HCT116 (cell line): ENCODE results near the gene AMOTL1. TPM values are rescaled to one million over a fixed set of nuclear protein-coding genes. Genes with fewer than 3 reads are reported as not detected.

Experiments used
- ATAC-seq: fragments of 200-7000 bp; cut with Tn5 transposase; 2 replicates; pipeline ENCODE4 v1.9.1; 2020; ENCODE audit warnings: mild to moderate bottlenecking, moderate library complexity
- BruUV-seq: library from RNA; stranded (reverse); fragments of 400-500 nt; replicated peaks from 2 replicates; lab custom pipeline; 2021; lab: Mats Ljungman, UMichigan
- CTCF ChIA-PET: fragments of 300-600 bp; sonication (Branson Sonifier 250); formaldehyde crosslinking; loops from one replicate; lab custom pipeline; 2021; ENCODE audit warnings: antibody characterized with exemption; lab: Charles Lee
- POLR2A ChIA-PET: fragments of 300-600, 350-600 bp; sonication (Branson Sonifier 250); formaldehyde crosslinking; loops from one replicate; lab custom pipeline; 2021; ENCODE audit warnings: antibody characterized with exemption; lab: Charles Lee
- RAD21 ChIA-PET, 2 experiments: fragments of 300-600 bp; sonication (Branson Sonifier 250); formaldehyde crosslinking; loops; one replicate each; lab custom pipeline; 2023; ENCODE audit warnings: low total read pairs in 2 of 2; ENCODE audit not compliant: uncharacterized antibody in 2 of 2, unreplicated experiment in 2 of 2, low non-redundant PET in 1 of 2; lab: Charles Lee
- DNase-seq: peaks from one replicate; pipeline ENCODE4 v3.0.0-alpha.2; 2010; ENCODE audit warnings: low read depth, low spot score
- H2AFZ ChIP-seq: fragments of 200-600 bp; shearing (Covaris generic), sonication (generic); 2 replicates; pipeline ENCODE4 v1.6.1; 2017; ENCODE audit warnings: low read depth, mixed run types, mixed read lengths, antibody characterized with exemption, low read length; ENCODE audit not compliant: poor library complexity, severe bottlenecking
- H3K27ac ChIP-seq: 2 replicates; pipeline ENCODE4 v1.5.1; 2012; ENCODE audit warnings: low read depth, low read length
- H3K27me3 ChIP-seq: fragments of 200-600 bp; sonication (generic); 2 replicates; pipeline ENCODE4 v1.6.1; 2016; ENCODE audit warnings: mixed run types, low read length, mixed read lengths; ENCODE audit not compliant: insufficient read depth
- H3K36me3 ChIP-seq, 2 experiments: fragments of 200-500 bp in 1 of 2; fragments of 200-600 bp in 1 of 2; sonication (Bioruptor generic) in 1 of 2; sonication (generic) in 1 of 2; 2 replicates each; pipeline versions ENCODE4 v1.5.1 to v1.6.1; 2014 to 2016; ENCODE audit warnings: low read length in 2 of 2, inconsistent platforms in 1 of 2, mixed read lengths in 1 of 2, mixed run types in 1 of 2; ENCODE audit not compliant: insufficient read depth in 2 of 2, control insufficient read depth in 1 of 2
- H3K4me1 ChIP-seq, 2 experiments: fragments of 200-600 bp in 1 of 2; sonication (generic) in 1 of 2; 2 replicates each; pipeline versions ENCODE4 v1.5.1 to v1.6.1; 2012 to 2017; ENCODE audit warnings: low read length in 2 of 2, inconsistent platforms in 1 of 2, mild to moderate bottlenecking in 1 of 2, mixed read lengths in 1 of 2, mixed run types in 1 of 2, moderate library complexity in 1 of 2; ENCODE audit not compliant: insufficient read depth in 2 of 2, control insufficient read depth in 1 of 2
- H3K4me2 ChIP-seq: fragments of 200-600 bp; sonication (generic); 2 replicates; pipeline ENCODE4 v1.6.1; 2017; ENCODE audit warnings: mixed run types, low read length, mixed read lengths
- H3K4me3 ChIP-seq, 2 experiments: fragments of 200-600 bp in 1 of 2; sonication (generic) in 1 of 2; replicated peaks in 1 of 2; 2 replicates each; pipeline ENCODE4 v1.5.1; 2011 to 2016; ENCODE audit warnings: low read length in 2 of 2, control low read depth in 1 of 2, low read depth in 1 of 2, mild to moderate bottlenecking in 1 of 2, mixed read lengths in 1 of 2, mixed run types in 1 of 2
- H3K79me2 ChIP-seq: fragments of 200-600 bp; sonication (generic); 2 replicates; pipeline ENCODE4 v1.6.1; 2017; ENCODE audit warnings: mild to moderate bottlenecking, mixed run types, low read length, moderate library complexity, mixed read lengths; ENCODE audit not compliant: insufficient read depth
- H3K9ac ChIP-seq: fragments of 200-600 bp; sonication (generic); 2 replicates; pipeline ENCODE4 v1.6.1; 2016; ENCODE audit warnings: low read length, mixed read lengths
- H3K9me2 ChIP-seq: fragments of 200-600 bp; sonication (generic), shearing (Covaris generic); 2 replicates; pipeline ENCODE4 v1.6.1; 2017; ENCODE audit warnings: mixed run types, mild to moderate bottlenecking, moderate library complexity; ENCODE audit not compliant: insufficient read depth
- H3K9me3 ChIP-seq, 2 experiments: fragments of 200-500 bp in 1 of 2; fragments of 200-600 bp in 1 of 2; sonication (Bioruptor generic) in 1 of 2; sonication (generic) in 1 of 2; 2 replicates each; pipeline ENCODE4 v1.6.1; 2014 to 2017; ENCODE audit warnings: low read length in 2 of 2, mixed read lengths in 2 of 2, inconsistent platforms in 1 of 2, low read depth in 1 of 2, mild to moderate bottlenecking in 1 of 2, mixed run types in 1 of 2, moderate library complexity in 1 of 2; ENCODE audit not compliant: control insufficient read depth in 1 of 2, insufficient read depth in 1 of 2
- H4K20me1 ChIP-seq: fragments of 200-600 bp; sonication (generic), shearing (Covaris generic); 2 replicates; pipeline ENCODE4 v1.6.1; 2017; ENCODE audit warnings: mixed run types, mild to moderate bottlenecking, moderate library complexity; ENCODE audit not compliant: insufficient read depth
- CBX3 ChIP-seq: IDR thresholded peaks from 2 replicates; pipeline ENCODE4 v1.6.1; 2012; ENCODE audit warnings: low read depth
- EGR1 ChIP-seq: IDR thresholded peaks from 2 replicates; pipeline ENCODE4 v1.6.1; 2012; ENCODE audit warnings: low read depth
- ELF1 ChIP-seq: IDR thresholded peaks from 2 replicates; pipeline ENCODE4 v1.6.1; 2012; ENCODE audit warnings: low read depth, borderline replicate concordance
- EZH2phosphoT487 ChIP-seq: fragments of 200-600 bp; IDR thresholded peaks from 2 replicates; pipeline ENCODE4 v1.6.1; 2018; ENCODE audit warnings: antibody characterized with exemption, borderline replicate concordance
- JUND ChIP-seq: IDR thresholded peaks from 2 replicates; pipeline ENCODE4 v1.6.1; 2012
- MAX ChIP-seq: IDR thresholded peaks from 2 replicates; pipeline ENCODE4 v1.6.1; 2012
- POLR2A ChIP-seq: IDR thresholded peaks from 2 replicates; pipeline ENCODE4 v1.7.0; 2011; ENCODE audit warnings: borderline replicate concordance; ENCODE audit not compliant: insufficient read depth, insufficient read length; ENCODE audit errors: extremely low read depth
- REST ChIP-seq: IDR thresholded peaks from 2 replicates; pipeline ENCODE4 v1.6.1; 2012; ENCODE audit warnings: low read depth
- SP1 ChIP-seq: IDR thresholded peaks from 2 replicates; pipeline ENCODE4 v1.6.1; 2012; ENCODE audit warnings: low read depth
- SRF ChIP-seq: IDR thresholded peaks from 2 replicates; pipeline ENCODE4 v1.6.1; 2012; ENCODE audit warnings: low read depth
- TCF7L2 ChIP-seq: IDR thresholded peaks from 2 replicates; pipeline ENCODE4 v1.7.0; 2011; ENCODE audit warnings: borderline replicate concordance, inconsistent platforms; ENCODE audit not compliant: insufficient read depth, insufficient read length; ENCODE audit errors: extremely low read depth
- YY1 ChIP-seq: IDR thresholded peaks from 2 replicates; pipeline ENCODE4 v1.6.1; 2011; ENCODE audit warnings: low read length, low read depth, moderate library complexity, mild to moderate bottlenecking; ENCODE audit not compliant: insufficient replicate concordance; ENCODE audit errors: extremely low read depth
- ZBTB33 ChIP-seq: IDR thresholded peaks from 2 replicates; pipeline ENCODE4 v1.6.1; 2011; ENCODE audit warnings: mild to moderate bottlenecking, low read length, moderate library complexity; ENCODE audit not compliant: insufficient replicate concordance; ENCODE audit errors: extremely low read depth
- intact Hi-C: fragments of 100-400 bp; cut with micrococcal nuclease; formaldehyde crosslinking; loops from 2 replicates; pipeline ENCODE4 v1.10.0; 2022
- total RNA-seq: library from RNA; stranded (reverse); gene quantifications from one replicate; pipeline ENCODE4 v1.2.1, GENCODE V29; 2021; ENCODE audit not compliant: unreplicated experiment
- TF ChIP-seq, protein P1 (sequence below), 3 experiments: fragments of 200-600 bp in 1 of 3; sonication (generic) in 1 of 3; IDR thresholded peaks in 2 of 3; conservative IDR thresholded peaks in 1 of 3; 2 replicates each; pipeline ENCODE4 v1.5.1; 2012 to 2017; ENCODE audit warnings: low read depth in 2 of 3, low read length in 2 of 3, antibody characterized with exemption in 1 of 3, borderline replicate concordance in 1 of 3, control low read depth in 1 of 3, mild to moderate bottlenecking in 1 of 3, mixed read lengths in 1 of 3, mixed run types in 1 of 3, moderate library complexity in 1 of 3; ENCODE audit not compliant: insufficient read depth in 1 of 3
- TF ChIP-seq, protein P2 (sequence below): IDR thresholded peaks from 2 replicates; pipeline ENCODE4 v1.6.1; 2012

AMOTL1 gene
- total RNA-seq, 1 experiment from 2014 or later = 27.6 TPM

- no peak for TF ChIP-seq ZBTB33
- no peak for TF ChIP-seq EGR1
Observed at GRCh38 chr11:94804874-94805273, 36.7 kb downstream of the AMOTL1 start (continued).

DNA sequence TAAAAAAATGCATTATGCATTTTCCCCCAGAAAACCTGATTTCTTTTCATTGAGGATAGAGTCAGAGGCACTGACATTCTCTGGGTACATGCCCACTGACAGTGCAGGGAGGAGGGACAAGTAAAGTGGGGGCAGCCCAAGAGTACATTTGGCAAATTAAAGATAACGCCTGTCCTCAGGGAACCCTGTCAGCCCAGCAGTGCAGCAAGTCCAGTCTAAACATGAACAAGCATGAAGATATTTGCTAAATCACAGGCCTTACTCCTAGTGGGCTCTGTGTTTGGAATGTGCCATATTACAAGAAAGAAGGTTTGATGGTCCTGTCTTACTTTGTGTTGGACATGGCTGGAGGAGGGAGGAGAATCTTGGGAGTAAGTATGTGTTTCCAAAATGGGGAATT, 37.9 kb downstream of the AMOTL1 start:
- no peak overlapping the region for H3K27ac ChIP-seq
- H3K4me1 ChIP-seq = no peaks in the 10 kb centered on the region
- no peak overlapping the region for H3K4me3 ChIP-seq
- H3K36me3 ChIP-seq = no peaks in the 10 kb centered on the region
- CTCF ChIA-PET = no interaction called here
- intact Hi-C loops = no loop called here
- no peak for DNase-seq
- POLR2A ChIA-PET = no interaction called here
- no peak overlapping the region for H3K9ac ChIP-seq
- H3K79me2 ChIP-seq = peaks cover 26% of the 10 kb centered on the region
- BruUV-seq = no TSS peak
- H3K4me2 ChIP-seq = no peak overlapping the region
- H3K9me2 ChIP-seq = no peaks in the 10 kb centered on the region
- H3K27me3 ChIP-seq = no peaks in the 10 kb centered on the region
- no peak for ATAC-seq
- no peak overlapping the region for H2AFZ ChIP-seq
- RAD21 ChIA-PET = no interaction called here
- H3K9me3 ChIP-seq = no peaks in the 10 kb centered on the region
- no peaks in the 10 kb centered on the region for H4K20me1 ChIP-seq
- no peak for TF ChIP-seq ZBTB33
- no peak for TF ChIP-seq SP1
- TF ChIP-seq MAX = no peak
- TF ChIP-seq, protein P1, sequence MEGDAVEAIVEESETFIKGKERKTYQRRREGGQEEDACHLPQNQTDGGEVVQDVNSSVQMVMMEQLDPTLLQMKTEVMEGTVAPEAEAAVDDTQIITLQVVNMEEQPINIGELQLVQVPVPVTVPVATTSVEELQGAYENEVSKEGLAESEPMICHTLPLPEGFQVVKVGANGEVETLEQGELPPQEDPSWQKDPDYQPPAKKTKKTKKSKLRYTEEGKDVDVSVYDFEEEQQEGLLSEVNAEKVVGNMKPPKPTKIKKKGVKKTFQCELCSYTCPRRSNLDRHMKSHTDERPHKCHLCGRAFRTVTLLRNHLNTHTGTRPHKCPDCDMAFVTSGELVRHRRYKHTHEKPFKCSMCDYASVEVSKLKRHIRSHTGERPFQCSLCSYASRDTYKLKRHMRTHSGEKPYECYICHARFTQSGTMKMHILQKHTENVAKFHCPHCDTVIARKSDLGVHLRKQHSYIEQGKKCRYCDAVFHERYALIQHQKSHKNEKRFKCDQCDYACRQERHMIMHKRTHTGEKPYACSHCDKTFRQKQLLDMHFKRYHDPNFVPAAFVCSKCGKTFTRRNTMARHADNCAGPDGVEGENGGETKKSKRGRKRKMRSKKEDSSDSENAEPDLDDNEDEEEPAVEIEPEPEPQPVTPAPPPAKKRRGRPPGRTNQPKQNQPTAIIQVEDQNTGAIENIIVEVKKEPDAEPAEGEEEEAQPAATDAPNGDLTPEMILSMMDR (IDR thresholded peaks at IDR 0.05 in 2 of 3, conservative IDR thresholded peaks at IDR 0.05 in 1 of 3; ENCODE audit: borderline replicate concordance in 1 of 3, insufficient read depth in 1 of 3, low read depth in 2 of 3, low read length in 2 of 3) = no peak
- no peak for TF ChIP-seq YY1
- no peak for TF ChIP-seq EZH2phosphoT487
- TF ChIP-seq EGR1 = no peak
- TF ChIP-seq JUND = no peak
- no peak for TF ChIP-seq TCF7L2
- no peak for TF ChIP-seq REST
- no peak for TF ChIP-seq SRF
- TF ChIP-seq ELF1 = no peak
- TF ChIP-seq CBX3 = no peak
- TF ChIP-seq, protein P2, sequence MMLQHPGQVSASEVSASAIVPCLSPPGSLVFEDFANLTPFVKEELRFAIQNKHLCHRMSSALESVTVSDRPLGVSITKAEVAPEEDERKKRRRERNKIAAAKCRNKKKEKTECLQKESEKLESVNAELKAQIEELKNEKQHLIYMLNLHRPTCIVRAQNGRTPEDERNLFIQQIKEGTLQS = no peak
- no peak for TF ChIP-seq POLR2A
